Effector CD8-positive, alpha-beta T cell (primary cell): ENCODE results near the gene OR10A3.

ENCODE experiments used
- DNase-seq: peaks from one replicate; lab custom pipeline; 2025; lab: John Stamatoyannopoulos, UW

OR10A3 gene

GRCh38 chr11:7941146-7941545, 362 bp downstream of the OR10A3 start:
- DNase-seq: no peak

GRCh38 chr11:7936615-7937014, 4.9 kb downstream of the OR10A3 start:
- DNase-seq: no peak

- no peak for DNase-seq
Observed at GRCh38 chr11:7931168-7931567, 10.3 kb downstream of the OR10A3 start, which contains the start of gene OR10A6. Gene OR10A6, minus strand, starts transcription at chr11:7931268. Its CDS starts 2,606 bp downstream, at chr11:7928662.

GRCh38 chr11:7927635-7928034, 13.9 kb downstream of the OR10A3 start:
- no peak for DNase-seq

- DNase-seq: no peak
Observed at GRCh38 chr11:7924536-7924935, 17.0 kb downstream of the OR10A3 start.

- DNase-seq: no peak
Observed at GRCh38 chr11:7918141-7918540, 23.4 kb downstream of the OR10A3 start.

GRCh38 chr11:7911011-7911410, 30.5 kb downstream of the OR10A3 start:
- no peak for DNase-seq

GRCh38 chr11:7910286-7910788, 31.2 kb downstream of the OR10A3 start:
- no peak for DNase-seq

- DNase-seq: no peak
Observed at GRCh38 chr11:7909585-7910285, 31.8 kb downstream of the OR10A3 start.

GRCh38 chr11:7907121-7907520, 34.4 kb downstream of the OR10A3 start:
- no peak for DNase-seq

GRCh38 chr11:7906481-7906880, 35.0 kb downstream of the OR10A3 start:
- no peak for DNase-seq

- no peak for DNase-seq
Observed at GRCh38 chr11:7905961-7906429, 35.5 kb downstream of the OR10A3 start.

- no peak for DNase-seq
Observed at GRCh38 chr11:7905549-7905948, 36.0 kb downstream of the OR10A3 start.

- DNase-seq: no peak
Observed at GRCh38 chr11:7904917-7905316, 36.6 kb downstream of the OR10A3 start.

- DNase-seq: no peak
Observed at GRCh38 chr11:7903940-7904339, 37.6 kb downstream of the OR10A3 start.

GRCh38 chr11:7901319-7901854, 40.1 kb downstream of the OR10A3 start:
- DNase-seq: no peak

GRCh38 chr11:7900686-7901085, 40.8 kb downstream of the OR10A3 start:
- DNase-seq: no peak

GRCh38 chr11:7899418-7899817, 42.1 kb downstream of the OR10A3 start:
- no peak for DNase-seq

GRCh38 chr11:7898666-7899283, 42.7 kb downstream of the OR10A3 start:
- DNase-seq: no peak

- no peak for DNase-seq
Observed at GRCh38 chr11:7896009-7896785, 45.3 kb downstream of the OR10A3 start.

GRCh38 chr11:7894251-7894650, 47.3 kb downstream of the OR10A3 start:
- no peak for DNase-seq

- DNase-seq: no peak
Observed at GRCh38 chr11:7893796-7894195, 47.7 kb downstream of the OR10A3 start.
